Bronchial epithelial cell (primary cell): Measurements from ENCODE around the gene XRN1. TPM values are rescaled to one million over a fixed set of nuclear protein-coding genes. Genes with fewer than 3 reads are reported as not detected.
"Not testable (repeated sequence)": the region's sequence is repeated elsewhere in the genome, so short reads cannot be mapped to it uniquely, and the experiment has no call there.

Experiments used
- DNase-seq: peaks from one replicate; pipeline ENCODE4 v3.0.0-alpha.2; 2010; ENCODE audit warnings: low read depth
- FAIRE-seq: peaks from 2 replicates; lab custom pipeline; 2011; peaks lifted over from hg19 to GRCh38; lab: Jason Lieb, UNC
- H3K27me3 ChIP-seq: 2 replicates; pipeline ENCODE4 v1.5.1; 2011; ENCODE audit warnings: low read length; ENCODE audit not compliant: control insufficient read depth, insufficient read depth
- H3K36me3 ChIP-seq: 2 replicates; pipeline ENCODE4 v1.5.1; 2011; ENCODE audit warnings: low read length; ENCODE audit not compliant: control insufficient read depth, insufficient read depth
- H3K4me3 ChIP-seq: 2 replicates; pipeline ENCODE4 v1.5.1; 2011; ENCODE audit warnings: mild to moderate bottlenecking, low read depth, low read length, control low read depth
- CTCF ChIP-seq: IDR thresholded peaks from 2 replicates; pipeline ENCODE4 v1.5.1; 2011; ENCODE audit warnings: mild to moderate bottlenecking, moderate library complexity, low read length, control low read depth, inconsistent platforms; ENCODE audit not compliant: insufficient read depth, severe bottlenecking
- total RNA-seq: library from RNA; depleted of rRNA; stranded (reverse); fragments of >200 nt; gene quantifications from 2 replicates; pipeline ENCODE4 v1.2.1, GENCODE V29; 2014

Gene XRN1
- total RNA-seq, 1 donor from 2014 or later, result 15.0 TPM

- FAIRE-seq (no peak), DNase-seq (no peak)
- Histone ChIP-seq H3K4me3 (no peak overlapping the region), H3K36me3 (peaks cover 7% of the 10 kb centered on the region), H3K27me3 (no peaks in the 10 kb centered on the region)
- no peak for TF ChIP-seq CTCF
These were observed 93.8 kb downstream of the XRN1 start for GRCh38 chr3:142354076-142354475.

- no peak overlapping the region for H3K4me3 ChIP-seq
- DNase-seq (no peak), FAIRE-seq (no peak)
- peaks cover 7% of the 10 kb centered on the region for H3K36me3 ChIP-seq
- no peak for TF ChIP-seq CTCF
- H3K27me3 ChIP-seq, result no peaks in the 10 kb centered on the region
These were observed 94.3 kb downstream of the XRN1 start for GRCh38 chr3:142353571-142353970.

- not testable (repeated sequence) for H3K36me3 ChIP-seq
These were observed 95.1 kb downstream of the XRN1 start for GRCh38 chr3:142352698-142353097.

GRCh38 chr3:142348460-142348859, 99.4 kb downstream of the XRN1 start:
- H3K4me3 ChIP-seq, result no peak overlapping the region
- FAIRE-seq, result no peak
- TF ChIP-seq CTCF, result no peak
- H3K36me3 ChIP-seq, result peaks cover 2% of the 10 kb centered on the region
- DNase-seq, result peak; percentile 71
- H3K27me3 ChIP-seq, result no peaks in the 10 kb centered on the region

More at GRCh38 chr3:142352698-142353097, 95.1 kb downstream of the XRN1 start:
- FAIRE-seq, H3K4me3 ChIP-seq, DNase-seq, H3K27me3 ChIP-seq: not testable (repeated sequence)

GRCh38 chr3:142337994-142338393, 109.8 kb downstream of the XRN1 start:
- Histone ChIP-seq H3K4me3 (no peak overlapping the region), H3K27me3 (no peaks in the 10 kb centered on the region), H3K36me3 (peaks cover 1% of the 10 kb centered on the region)
- no peak for TF ChIP-seq CTCF
- no peak for DNase-seq
- FAIRE-seq, result no peak

- H3K36me3 ChIP-seq, result peaks cover 4% of the 10 kb centered on the region
- H3K27me3 ChIP-seq, result no peaks in the 10 kb centered on the region
- no peak overlapping the region for H3K4me3 ChIP-seq
- no peak for TF ChIP-seq CTCF
- no peak for DNase-seq
- no peak for FAIRE-seq
These were observed 115.4 kb downstream of the XRN1 start for GRCh38 chr3:142332390-142332789.

- not testable (repeated sequence) for H3K4me3 ChIP-seq, DNase-seq, H3K27me3 ChIP-seq, FAIRE-seq, H3K36me3 ChIP-seq
These were observed 123.4 kb downstream of the XRN1 start for GRCh38 chr3:142324275-142324953.
